Stomach (tissue), 9 donors: ENCODE data around the gene FUOM. TPM values are rescaled to one million over a fixed set of nuclear protein-coding genes. Genes with fewer than 3 reads are reported as not detected.
A peak's percentile ranks its signal among the peaks of the same experiment; 100 is the strongest.

Source experiments
- DNase-seq, 2 donors: peaks; one replicate each; pipeline versions ENCODE4 v3.0.0 to v3.0.0-alpha.2; 2013 to 2019
- H3K27ac ChIP-seq, 5 donors: fragments of 200-600 bp in 4 of 5; sonication (generic) in 4 of 5; one replicate each; pipeline ENCODE4 v1.5.1; 2013 to 2019; ENCODE audit warnings: mild to moderate bottlenecking in 1 of 5, moderate library complexity in 1 of 5
- H3K27me3 ChIP-seq, 3 donors: fragments of 200-600 bp; sonication (generic); one replicate each; pipeline ENCODE4 v1.5.1; 2017 to 2019; ENCODE audit warnings: mixed run types in 1 of 3
- H3K36me3 ChIP-seq, 4 donors: fragments of 200-600 bp; sonication (generic); 1 replicate in 3 of 4; 2 replicates in 1 of 4; pipeline ENCODE4 v1.5.1; 2016 to 2019
- H3K4me1 ChIP-seq, 4 donors: fragments of 200-600 bp; sonication (generic); one replicate each; pipeline ENCODE4 v1.5.1; 2016 to 2019
- H3K4me3 ChIP-seq, 4 donors: fragments of 200-600 bp; sonication (generic) in 3 of 4; one replicate each; pipeline ENCODE4 v1.5.1; 2016 to 2019; ENCODE audit warnings: mild to moderate bottlenecking in 1 of 4
- H3K9me3 ChIP-seq, 4 donors: fragments of 200-600 bp; sonication (generic); one replicate each; pipeline ENCODE4 v1.5.1; 2016 to 2019
- CTCF ChIP-seq, 7 experiments: fragments of 450-650 bp in 4 of 7; fragments of 200-600 bp in 3 of 7; sonication (generic) in 3 of 7; IDR thresholded peaks; one replicate each; pipeline ENCODE4 v1.5.1; 2016 to 2019; ENCODE audit warnings: antibody characterized with exemption in 7 of 7, control low read depth in 2 of 7, mild to moderate bottlenecking in 1 of 7
- EP300 ChIP-seq: sonication (generic); formaldehyde crosslinking; IDR thresholded peaks from one replicate; pipeline ENCODE4 v1.6.1; 2017; ENCODE audit warnings: antibody characterized with exemption
- POLR2A ChIP-seq, 4 donors: fragments of 450-650 bp; IDR thresholded peaks; one replicate each; pipeline ENCODE4 v1.6.1; 2016; ENCODE audit warnings: antibody characterized with exemption in 4 of 4, control low read depth in 2 of 4, mild to moderate bottlenecking in 1 of 4, moderate library complexity in 1 of 4
- POLR2AphosphoS5 ChIP-seq, 3 donors: sonication (generic); formaldehyde crosslinking; IDR thresholded peaks; one replicate each; pipeline ENCODE4 v1.6.1; 2016; ENCODE audit warnings: antibody characterized with exemption in 3 of 3
- WGBS, 5 donors: extraction: QIAGEN DNeasy Blood & Tissue Kit in 3 of 5; methylation state at CpG; one replicate each; pipeline versions ENCODE4 v1.1.5 to v1.1.7; 2013 to 2018; 5-methylcytosine and 5-hydroxymethylcytosine counted together
- intact Hi-C: fragments of 100-400 bp; cut with DNase I; formaldehyde crosslinking; loops from one replicate; pipeline ENCODE4 v1.15.1; 2023; ENCODE audit warnings: low total_unique reads
- polyA plus RNA-seq, 3 donors: library from polyadenylated mRNA; stranded (reverse); fragments of 200-250 nt; gene quantifications; one replicate each; pipeline ENCODE4 v1.2.3, GENCODE V29; 2013
- total RNA-seq, 5 donors: library from RNA; depleted of rRNA; stranded (reverse); fragments of >200 nt; gene quantifications; one replicate each; pipeline versions ENCODE4 v1.1.0 to v1.2.3, GENCODE V29; 2014 to 2016
- donor health status: healthy with polysubstance abuse.
- donor health status: Bipolar disorder and iron deficiency.
- donor health status: healthy.

The FUOM gene
- total and polyA plus RNA-seq, 8 donors: 6.4 to 38.3 (median 17.9) TPM; not detected in 2

GRCh38 chr10:133310789-133311188 is 47.0 kb downstream of the FUOM start:
- H3K27ac ChIP-seq: no peak overlapping the region
- H3K36me3 ChIP-seq: peaks cover 15 to 39% (median 37%) of the 10 kb centered on the region in 4 donors
- H3K4me3 ChIP-seq: no peak overlapping the region
- 93 to 99% (median 96%) methylated on average over 8 of the region's 8 CpGs for WGBS, 5 donors
- H3K9me3 ChIP-seq: no peaks in the 10 kb centered on the region
- no peaks in the 10 kb centered on the region for H3K27me3 ChIP-seq
- no peak for DNase-seq
- intact Hi-C loops: loop anchor here (5.0 kb wide), 1 partner anchor 53 kb away; no protein-coding TSS in a partner anchor
- peaks cover 26 to 42% (median 33%) of the 10 kb centered on the region in 4 donors for H3K4me1 ChIP-seq
- TF ChIP-seq EP300: no peak
- no peak for TF ChIP-seq POLR2AphosphoS5 (IDR thresholded peaks at IDR 0.05)
- no peak for TF ChIP-seq CTCF (IDR thresholded peaks at IDR 0.05)
- TF ChIP-seq POLR2A (IDR thresholded peaks at IDR 0.05): no peak

GRCh38 chr10:133310399-133310755 is 47.4 kb downstream of the FUOM start:
- Histone ChIP-seq H3K9me3 (no peaks in the 10 kb centered on the region), H3K36me3 (peaks cover 15 to 39% (median 37%) of the 10 kb centered on the region in 4 donors), H3K27ac (no peak overlapping the region), H3K4me3 (no peak overlapping the region), H3K27me3 (no peaks in the 10 kb centered on the region), H3K4me1 (peaks cover 30 to 46% (median 34%) of the 10 kb centered on the region in 4 donors)
- DNase-seq: no peak
- intact Hi-C loops: loop anchor here (5.0 kb wide), 1 partner anchor 53 kb away; no protein-coding TSS in a partner anchor
- 94 to 98% (median 97%) methylated on average over 16 of the region's 16 CpGs for WGBS, 5 donors
- TF ChIP-seq CTCF (IDR thresholded peaks at IDR 0.05) (no peak), POLR2AphosphoS5 (IDR thresholded peaks at IDR 0.05) (no peak), POLR2A (IDR thresholded peaks at IDR 0.05) (no peak), EP300 (no peak)

- intact Hi-C loops: loop anchor here (5.0 kb wide), 1 partner anchor 53 kb away; no protein-coding TSS in a partner anchor
- DNase-seq: peak; percentile 49 to 66
- Histone ChIP-seq H3K4me3 (peak overlapping the region; percentile 88 to 100 (median 92)), H3K27ac (peak overlapping the region; percentile 68 to 98 (median 97)), H3K36me3 (peaks cover 15 to 40% (median 37%) of the 10 kb centered on the region in 4 donors), H3K27me3 (no peaks in the 10 kb centered on the region), H3K4me1 (peaks cover 32 to 51% (median 37%) of the 10 kb centered on the region in 4 donors), H3K9me3 (no peaks in the 10 kb centered on the region)
- 68 to 83% (median 72%) methylated on average over 33 of the region's 33 CpGs for WGBS, 5 donors
- TF ChIP-seq EP300 (no peak), POLR2AphosphoS5 (IDR thresholded peaks at IDR 0.05) (no peak), CTCF (IDR thresholded peaks at IDR 0.05) (no peak), POLR2A (IDR thresholded peaks at IDR 0.05) (no peak)
Observed at GRCh38 chr10:133309720-133310398, 48.0 kb downstream of the FUOM start.

GRCh38 chr10:133309100-133309719 is 48.6 kb downstream of the FUOM start:
- Histone ChIP-seq H3K27me3 (no peaks in the 10 kb centered on the region), H3K9me3 (no peaks in the 10 kb centered on the region), H3K36me3 (peaks cover 15 to 42% (median 37%) of the 10 kb centered on the region in 4 donors), H3K27ac (peak overlapping the region; percentile 96 to 100 (median 98)), H3K4me3 (peak overlapping the region; percentile 88 to 100 (median 92)), H3K4me1 (peaks cover 32 to 57% (median 40%) of the 10 kb centered on the region in 4 donors)
- 4 to 33% (median 21%) methylated on average over 5 to 46 of the region's 46 CpGs for WGBS, 5 donors
- DNase-seq: peak; percentile 96 to 98
- TF ChIP-seq POLR2AphosphoS5 (IDR thresholded peaks at IDR 0.05) (peak in 1 of 3 donors; percentile 21), EP300 (no peak)
- intact Hi-C loops: no loop called here
